Tibial nerve (tissue), 3 donors: ENCODE data around the gene LPAR1.

Experiments
- CTCF ChIP-seq, 5 experiments: fragments of 200-600 bp in 3 of 5; fragments of 450-650 bp in 2 of 5; sonication (generic) in 3 of 5; IDR thresholded peaks; one replicate each; pipeline ENCODE4 v1.5.1; 2016 to 2019; ENCODE audit warnings: antibody characterized with exemption in 5 of 5, mild to moderate bottlenecking in 3 of 5, moderate library complexity in 2 of 5
- POLR2A ChIP-seq, 2 donors: fragments of 450-650 bp; IDR thresholded peaks; one replicate each; pipeline ENCODE4 v1.6.1; 2017; ENCODE audit warnings: antibody characterized with exemption in 2 of 2, mild to moderate bottlenecking in 2 of 2, moderate library complexity in 2 of 2

- no peak for TF ChIP-seq CTCF (IDR thresholded peaks at IDR 0.05)
- no peak for TF ChIP-seq POLR2A (IDR thresholded peaks at IDR 0.05)
These were observed 101.4 kb downstream of the LPAR1 start for GRCh38 chr9:110936719-110937452.
